Stimulated activated naive CD4-positive, alpha-beta T cell (primary cell): ENCODE data around the gene MFAP4.
"Not testable (repeated sequence)": the region's sequence is repeated elsewhere in the genome, so short reads cannot be mapped to it uniquely, and the experiment has no call there.

Source experiments
- DNase-seq, 6 experiments: peaks; one replicate each; lab custom pipeline; 2025; lab: John Stamatoyannopoulos, UW

The MFAP4 gene

GRCh38 chr17:19370493-19370960 lies 16.5 kb downstream of the MFAP4 start:
- DNase-seq, result no peak

DNA sequence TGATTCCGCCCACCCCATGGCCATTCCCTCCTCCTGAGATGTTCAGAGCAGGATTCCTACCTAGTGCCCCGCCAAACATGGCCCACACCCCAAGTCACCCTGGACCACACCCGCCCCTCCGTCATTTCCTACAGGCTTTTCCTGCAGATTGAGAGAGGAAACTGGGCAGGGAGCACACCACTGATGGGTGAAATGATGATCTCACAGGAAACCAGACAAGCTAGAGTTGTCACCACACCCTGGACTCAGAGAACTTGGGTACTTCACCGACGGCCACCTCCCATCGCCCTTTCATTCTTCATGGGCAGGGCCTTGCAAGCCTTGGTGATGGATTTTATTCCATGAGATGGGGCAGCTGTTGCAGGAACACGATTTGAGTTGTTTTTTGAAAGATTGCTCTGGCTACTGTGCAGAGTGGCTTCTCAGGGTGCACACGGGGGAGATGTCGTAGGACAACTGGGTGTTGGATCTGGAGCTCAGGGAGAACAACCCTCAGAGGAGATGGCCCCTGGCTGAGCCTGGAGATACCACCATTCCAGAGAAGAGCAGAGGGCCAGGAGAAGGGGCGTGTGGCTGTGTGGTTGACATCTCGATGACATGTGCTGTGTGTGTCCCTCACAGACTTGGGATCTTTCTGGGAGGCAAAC lies 17.0 kb downstream of the MFAP4 start:
- DNase-seq, result no peak

GRCh38 chr17:19369107-19369778 lies 17.7 kb downstream of the MFAP4 start:
- DNase-seq, result no peak

GRCh38 chr17:19368229-19368628 lies 18.8 kb downstream of the MFAP4 start:
- DNase-seq, result no peak

GRCh38 chr17:19366637-19366972 lies 20.4 kb downstream of the MFAP4 start:
- no peak for DNase-seq

DNA sequence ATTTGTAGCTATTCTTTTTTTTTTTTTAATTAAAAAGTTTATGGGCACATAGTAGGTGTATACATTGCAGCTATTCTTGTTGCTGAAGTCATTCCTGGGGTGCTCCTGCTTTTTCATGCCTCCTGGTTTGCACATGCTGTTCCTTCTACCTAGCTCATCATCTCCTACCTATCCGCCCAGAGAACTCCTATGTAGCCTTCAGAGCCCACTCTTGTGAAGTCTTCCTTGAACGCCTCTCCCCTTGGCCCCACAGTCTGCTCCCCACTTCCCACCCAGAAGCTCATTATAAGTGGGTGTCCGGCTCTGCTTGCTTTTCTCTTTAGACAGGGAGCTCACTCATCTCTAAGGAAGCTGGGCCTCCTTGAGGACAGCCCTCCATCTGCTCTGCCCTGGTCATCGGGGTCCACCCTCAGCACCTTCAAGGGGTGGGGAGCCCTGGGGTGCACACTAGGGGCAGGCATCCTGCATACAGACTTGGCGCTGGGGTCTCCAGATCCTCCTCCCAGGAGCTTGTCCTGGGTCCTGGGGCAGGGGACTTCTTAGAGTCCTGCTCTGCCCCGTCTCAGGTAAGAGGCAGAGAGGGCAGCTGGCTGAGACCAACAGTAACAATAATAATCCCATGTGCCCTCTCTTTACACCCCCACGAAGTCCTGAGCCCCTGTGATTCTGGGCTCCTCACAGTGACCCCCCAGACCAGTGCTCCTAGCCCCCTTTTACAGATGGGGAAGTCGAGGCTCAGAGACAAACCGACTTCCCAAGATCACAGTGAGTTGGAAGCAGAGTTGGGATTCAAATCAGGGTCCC lies 21.0 kb downstream of the MFAP4 start:
- DNase-seq, result no peak

GRCh38 chr17:19365499-19365817 lies 21.5 kb downstream of the MFAP4 start:
- no peak for DNase-seq

DNA sequence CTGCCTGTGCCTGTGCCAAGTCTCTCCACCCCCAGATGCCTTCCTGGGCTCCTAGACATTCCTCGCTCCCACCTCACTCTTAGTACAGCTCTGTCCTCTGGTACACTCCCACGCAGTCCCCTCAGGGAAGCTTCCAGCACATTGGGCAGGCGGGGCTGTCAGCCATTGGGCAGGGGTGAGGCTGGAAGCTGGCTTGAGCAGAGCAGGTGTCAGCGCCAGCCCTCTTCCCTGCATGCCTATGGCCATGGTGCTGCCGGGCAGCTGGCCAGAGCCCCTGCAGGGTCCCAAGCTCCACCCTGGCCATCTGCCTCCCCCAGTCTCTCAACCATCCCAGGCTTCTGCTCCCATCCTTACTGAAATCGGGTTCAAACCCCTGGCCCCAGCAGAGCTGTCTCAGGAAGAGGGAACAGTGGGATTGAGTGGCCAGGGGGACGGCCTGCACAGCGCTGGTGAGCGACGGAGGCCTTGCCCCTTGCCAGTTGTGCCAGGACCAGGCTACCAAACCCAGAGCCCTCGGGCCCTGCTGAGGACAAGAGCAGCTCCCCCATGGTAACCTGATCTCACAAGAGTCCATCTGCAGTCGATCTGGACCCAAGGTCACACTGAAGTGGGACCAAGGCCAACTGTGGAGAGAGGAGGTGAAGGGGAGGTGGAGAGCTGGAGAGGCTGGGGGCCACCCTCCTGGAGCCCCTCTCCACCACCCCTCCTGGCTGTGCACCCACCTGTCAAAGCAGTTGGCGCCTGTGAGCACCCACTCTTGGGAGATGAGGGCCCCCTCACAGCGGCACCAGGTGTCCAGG lies 22.1 kb downstream of the MFAP4 start:
- DNase-seq, result no peak

DNA sequence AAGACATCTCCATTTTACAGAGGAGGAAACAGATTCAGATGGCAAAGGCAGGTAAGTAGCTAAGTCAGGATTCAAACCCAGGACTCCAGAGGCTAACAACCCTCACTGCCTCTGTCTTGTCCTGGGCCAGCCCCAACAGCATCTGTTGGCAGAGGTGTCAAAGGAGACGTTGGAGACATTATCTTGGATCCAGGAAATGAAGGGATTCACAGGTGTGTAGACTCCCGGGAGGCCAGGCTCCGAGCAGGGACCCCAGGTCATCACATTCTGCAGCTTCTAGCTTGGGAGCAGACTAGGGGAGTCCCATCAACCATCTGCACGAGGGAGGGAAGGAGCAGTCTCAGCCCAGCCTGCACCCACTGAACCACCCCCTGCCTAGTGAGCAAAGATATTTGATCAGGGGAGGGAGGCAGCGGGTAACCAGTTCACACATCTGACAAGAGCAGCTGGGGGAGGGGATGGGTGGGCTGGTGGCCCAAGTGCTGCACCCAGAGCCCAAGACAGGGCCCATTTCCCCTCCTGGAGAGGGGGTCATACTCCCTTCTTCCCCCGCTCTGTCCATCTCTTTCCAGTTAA lies 23.4 kb downstream of the MFAP4 start:
- DNase-seq, result no peak

DNA sequence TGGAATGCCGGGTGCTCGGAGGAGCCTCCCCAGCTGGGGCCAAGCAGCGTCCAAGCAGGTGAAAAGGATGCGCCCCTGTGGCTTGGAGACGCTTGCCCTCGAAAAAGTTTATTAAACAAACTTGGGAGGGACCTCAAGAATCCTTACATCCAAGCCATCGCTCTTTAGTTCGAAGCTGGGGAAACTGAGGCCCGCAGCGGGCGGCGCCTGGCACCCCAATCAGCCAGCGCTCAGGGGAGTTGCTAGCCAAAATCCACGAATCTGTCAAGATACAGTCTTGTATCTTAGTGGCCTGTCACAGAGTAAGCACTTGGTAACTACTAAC lies 23.9 kb downstream of the MFAP4 start:
- DNase-seq, result no peak

DNA sequence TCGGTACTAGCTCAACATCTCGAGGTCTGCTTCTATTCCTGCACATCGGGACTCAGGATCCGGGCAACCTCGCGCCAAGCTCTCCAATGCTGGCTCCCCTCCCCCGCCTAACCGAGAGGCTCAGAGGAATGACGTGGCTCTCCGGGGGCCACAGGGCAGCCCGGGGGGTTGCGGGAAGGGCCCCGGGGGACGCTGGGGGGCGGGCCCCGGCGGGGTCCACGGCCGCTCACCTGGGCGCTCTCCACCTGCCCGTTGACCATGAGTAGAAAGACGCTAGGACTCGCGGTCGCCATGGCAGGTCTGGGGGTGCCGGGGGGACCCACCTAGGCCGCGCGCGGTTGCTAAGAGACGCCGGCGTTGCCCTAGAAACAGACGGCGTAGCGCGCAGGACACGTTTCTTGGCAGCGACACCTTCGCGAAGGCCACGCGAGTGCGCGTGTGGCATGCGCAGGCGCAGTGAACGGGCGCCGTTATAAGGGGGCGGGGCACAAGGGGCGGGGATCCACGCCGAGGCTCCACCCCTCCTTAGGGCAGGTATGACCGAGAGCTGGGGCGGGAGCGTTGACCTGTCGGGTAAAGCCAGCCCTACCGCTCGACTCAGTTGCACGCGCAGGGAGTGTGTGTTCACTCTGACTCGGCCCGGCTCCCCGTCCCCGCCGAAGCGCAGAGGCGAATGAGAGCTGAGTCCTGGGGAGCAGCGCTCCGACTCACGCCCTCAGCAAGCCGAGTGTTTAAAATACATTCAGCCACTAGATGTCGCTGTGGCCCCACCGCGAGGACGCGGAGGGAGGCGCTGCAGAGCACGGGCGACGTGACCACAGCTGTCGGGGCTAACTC lies 24.5 kb downstream of the MFAP4 start, which contains the start of gene B9D1:
B9D1 (minus strand) TSS at position 447 of the 837 bp plus-strand sequence; CDS start at position 293, 154 bp downstream.
- DNase-seq, result peak; percentile 93 to 100 (median 95)

DNA sequence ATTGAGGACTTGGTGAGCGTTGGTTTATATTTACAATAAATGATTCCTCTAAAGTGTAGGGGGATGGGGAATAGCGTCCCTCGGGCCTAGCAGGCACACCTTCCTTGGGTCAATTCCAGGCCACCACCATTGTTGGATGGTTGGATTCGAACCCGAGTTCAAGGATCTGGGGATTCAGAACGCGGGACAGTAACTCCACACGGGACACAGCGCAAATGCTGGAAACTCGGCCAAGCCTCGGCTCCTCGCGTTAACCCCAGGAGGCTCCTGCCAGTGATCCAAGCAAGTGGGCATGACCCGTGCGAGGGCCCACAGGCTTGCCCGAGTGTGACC lies 25.1 kb downstream of the MFAP4 start:
- DNase-seq, result no peak

DNA sequence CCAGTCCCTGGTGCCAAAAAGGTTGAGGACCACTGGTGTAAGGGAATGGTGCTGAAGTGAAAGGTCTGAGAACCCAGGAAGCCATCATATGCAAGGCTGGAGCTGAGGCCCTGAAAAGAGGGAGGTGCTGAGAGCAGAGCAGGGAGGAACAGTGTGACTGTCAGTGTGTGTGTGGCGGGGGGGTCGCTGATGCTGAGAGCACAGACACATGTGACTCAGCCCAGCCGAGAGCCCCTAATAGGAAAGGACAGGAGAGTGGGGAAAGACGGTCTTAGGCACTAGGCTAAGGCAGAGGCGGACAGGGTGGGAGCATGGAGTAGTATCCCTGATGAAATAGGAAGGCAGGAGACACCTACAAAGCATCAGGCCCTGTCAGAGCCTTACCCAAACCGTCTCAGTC lies 25.7 kb downstream of the MFAP4 start:
- no peak for DNase-seq

DNA sequence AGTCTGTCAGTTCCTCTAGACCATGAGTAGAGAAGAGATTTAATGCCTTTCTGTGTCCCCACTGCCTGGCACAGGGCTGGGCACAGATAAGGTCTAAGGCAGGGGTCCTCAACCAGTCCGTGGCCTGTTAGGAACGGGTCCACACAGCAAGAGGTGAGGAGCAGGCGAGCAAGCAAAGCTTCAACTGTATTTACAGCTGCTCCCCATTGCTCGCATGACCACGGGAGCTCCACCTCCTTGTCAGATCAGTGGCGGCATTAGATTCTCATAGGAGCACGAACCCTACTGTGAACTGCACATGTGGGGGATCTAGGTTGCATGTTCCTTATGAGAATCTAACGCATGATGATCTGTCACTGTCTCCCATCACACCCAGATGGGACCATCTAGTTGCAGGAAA lies 26.2 kb downstream of the MFAP4 start:
- no peak for DNase-seq

GRCh38 chr17:19359856-19360255 lies 27.1 kb downstream of the MFAP4 start:
- DNase-seq, result no peak

- no peak for DNase-seq
These were observed 27.8 kb downstream of the MFAP4 start for GRCh38 chr17:19359151-19359550.

DNA sequence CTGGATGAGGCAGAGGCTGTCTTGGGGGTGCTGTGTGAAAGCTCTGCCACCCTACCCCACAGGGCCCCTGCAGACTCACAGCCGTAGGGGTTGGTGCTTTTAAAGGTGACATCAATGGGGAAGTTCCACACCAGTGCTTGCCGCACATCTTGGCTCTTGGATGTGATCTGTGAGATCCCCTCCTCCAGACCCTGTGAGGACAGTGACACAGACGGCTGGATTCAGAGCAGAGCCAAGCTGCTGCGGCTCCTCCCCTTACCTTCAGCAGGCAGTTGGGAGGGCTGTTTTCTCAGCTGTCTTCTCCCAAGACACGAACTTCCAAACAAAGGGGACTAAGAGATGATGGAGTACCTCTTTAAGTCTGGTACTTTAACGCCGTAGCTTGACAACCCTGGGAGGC lies 29.2 kb downstream of the MFAP4 start:
- no peak for DNase-seq

DNA sequence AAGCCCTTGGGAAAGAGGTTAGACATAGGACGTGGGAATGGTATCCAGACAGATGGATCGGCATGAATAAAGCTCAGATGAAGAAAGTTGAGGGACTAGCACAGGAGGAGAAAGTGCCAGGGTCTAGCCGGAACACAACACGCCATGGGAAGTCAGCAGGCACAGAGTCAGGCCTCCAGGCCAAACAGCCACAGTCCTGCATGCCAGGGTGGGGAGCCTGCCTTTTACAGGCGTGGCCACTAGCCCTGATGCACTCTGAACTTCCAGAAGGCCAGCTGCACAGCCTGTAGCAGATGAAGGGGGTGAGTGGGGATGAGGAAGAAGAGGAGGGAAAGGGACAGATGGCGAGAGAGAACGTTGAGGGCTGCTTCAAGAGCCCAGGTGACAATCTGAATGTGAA lies 29.6 kb downstream of the MFAP4 start:
- DNase-seq, result no peak

- DNase-seq, result no peak
These were observed 32.2 kb downstream of the MFAP4 start for GRCh38 chr17:19354748-19355147.

DNA sequence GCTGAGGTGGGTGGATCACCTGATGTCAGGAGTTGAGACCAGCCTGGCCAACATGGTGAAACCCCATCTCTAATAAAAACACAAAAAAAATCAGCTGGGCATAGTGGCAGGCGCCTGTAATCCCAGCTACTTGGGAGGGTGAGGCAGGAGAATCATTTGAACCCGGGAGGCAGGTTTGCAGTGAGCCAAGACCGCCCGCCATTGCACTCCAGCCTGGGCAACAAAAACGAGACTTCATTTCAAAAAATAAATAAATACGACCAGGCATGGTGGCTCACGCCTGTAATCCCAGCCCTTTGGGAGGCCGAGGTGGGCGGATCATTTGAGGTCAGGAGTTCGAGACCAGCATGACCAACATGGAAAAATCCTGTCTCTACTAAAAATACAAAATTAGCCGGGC lies 33.6 kb downstream of the MFAP4 start:
- not testable (repeated sequence) for DNase-seq

GRCh38 chr17:19348806-19349205 lies 38.2 kb downstream of the MFAP4 start:
- no peak for DNase-seq
